Hepatocyte (in vitro differentiated cells): ENCODE measurements around the gene SLX9.
"Not testable (repeated sequence)": the region's sequence is repeated elsewhere in the genome, so short reads cannot be mapped to it uniquely, and the experiment has no call there.

Source experiments
- EZH2 ChIP-seq: fragments of 200-600 bp; sonication (generic); IDR thresholded peaks from 2 replicates; pipeline ENCODE4 v1.6.1; 2016; ENCODE audit warnings: antibody characterized with exemption, mild to moderate bottlenecking, borderline replicate concordance
- TF ChIP-seq, protein P1 (sequence below): fragments of 200-600 bp; sonication (generic); IDR thresholded peaks from 2 replicates; pipeline ENCODE4 v1.5.1; 2016; ENCODE audit warnings: antibody characterized with exemption, mild to moderate bottlenecking; ENCODE audit not compliant: poor library complexity

DNA sequence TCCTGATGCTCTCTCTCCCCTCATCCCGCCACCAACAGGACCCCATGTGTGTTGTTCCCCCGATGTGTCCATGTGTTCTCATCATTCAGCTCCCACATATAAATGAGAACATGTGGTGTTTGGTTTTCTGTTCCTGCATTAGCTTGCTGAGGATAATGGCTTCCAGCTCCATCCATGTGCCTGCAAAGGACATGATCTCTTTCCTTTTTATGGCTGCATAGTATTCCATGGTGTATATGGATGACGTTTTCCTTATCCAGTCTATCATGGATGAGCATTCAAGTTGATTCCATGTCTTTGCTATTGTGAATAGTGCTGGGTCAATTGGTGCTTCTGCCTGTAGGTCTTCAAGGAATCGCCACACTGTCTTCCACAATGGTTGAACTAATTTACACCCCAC, 84.7 kb downstream of the SLX9 start:
- TF ChIP-seq, protein P1, sequence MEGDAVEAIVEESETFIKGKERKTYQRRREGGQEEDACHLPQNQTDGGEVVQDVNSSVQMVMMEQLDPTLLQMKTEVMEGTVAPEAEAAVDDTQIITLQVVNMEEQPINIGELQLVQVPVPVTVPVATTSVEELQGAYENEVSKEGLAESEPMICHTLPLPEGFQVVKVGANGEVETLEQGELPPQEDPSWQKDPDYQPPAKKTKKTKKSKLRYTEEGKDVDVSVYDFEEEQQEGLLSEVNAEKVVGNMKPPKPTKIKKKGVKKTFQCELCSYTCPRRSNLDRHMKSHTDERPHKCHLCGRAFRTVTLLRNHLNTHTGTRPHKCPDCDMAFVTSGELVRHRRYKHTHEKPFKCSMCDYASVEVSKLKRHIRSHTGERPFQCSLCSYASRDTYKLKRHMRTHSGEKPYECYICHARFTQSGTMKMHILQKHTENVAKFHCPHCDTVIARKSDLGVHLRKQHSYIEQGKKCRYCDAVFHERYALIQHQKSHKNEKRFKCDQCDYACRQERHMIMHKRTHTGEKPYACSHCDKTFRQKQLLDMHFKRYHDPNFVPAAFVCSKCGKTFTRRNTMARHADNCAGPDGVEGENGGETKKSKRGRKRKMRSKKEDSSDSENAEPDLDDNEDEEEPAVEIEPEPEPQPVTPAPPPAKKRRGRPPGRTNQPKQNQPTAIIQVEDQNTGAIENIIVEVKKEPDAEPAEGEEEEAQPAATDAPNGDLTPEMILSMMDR, result not testable (repeated sequence)
- TF ChIP-seq EZH2, result not testable (repeated sequence)
